Mesenchymal stem cell (in vitro differentiated cells and primary cell): ENCODE data around the gene SPRY1.
A peak's percentile ranks its signal among the peaks of the same experiment; 100 is the strongest.

Experiments
- DNase-seq: peaks from one replicate; pipeline ENCODE4 v3.0.0-alpha.2; 2013
- H2AFZ ChIP-seq: one replicate; pipeline ENCODE4 v1.6.1; 2013; ENCODE audit warnings: low read depth, mild to moderate bottlenecking, control low read depth, inconsistent platforms, low read length, moderate library complexity
- H2AK5ac ChIP-seq: 2 replicates; pipeline ENCODE4 v1.6.1; 2013; ENCODE audit warnings: low read length, moderate library complexity, mild to moderate bottlenecking, inconsistent platforms; ENCODE audit not compliant: severe bottlenecking
- H2BK120ac ChIP-seq: one replicate; pipeline ENCODE4 v1.6.1; 2013; ENCODE audit warnings: low read depth, mild to moderate bottlenecking, inconsistent platforms, low read length, moderate library complexity
- H2BK12ac ChIP-seq, 2 experiments: one replicate each; pipeline ENCODE4 v1.6.1; 2013; ENCODE audit warnings: inconsistent platforms in 2 of 2, low read length in 2 of 2, mild to moderate bottlenecking in 2 of 2, moderate library complexity in 2 of 2, control low read depth in 1 of 2
- H2BK15ac ChIP-seq: one replicate; pipeline ENCODE4 v1.6.1; 2013; ENCODE audit warnings: mild to moderate bottlenecking, low read depth, inconsistent platforms; ENCODE audit not compliant: poor library complexity, severe bottlenecking
- H2BK5ac ChIP-seq: 2 replicates; pipeline ENCODE4 v1.6.1; 2013; ENCODE audit warnings: low read depth, mild to moderate bottlenecking, low read length, control low read depth, inconsistent platforms; ENCODE audit not compliant: poor library complexity, severe bottlenecking
- H3K14ac ChIP-seq, 2 experiments: one replicate each; pipeline ENCODE4 v1.6.1; 2013; ENCODE audit warnings: inconsistent platforms in 2 of 2, low read length in 2 of 2, control low read depth in 1 of 2, mild to moderate bottlenecking in 1 of 2, moderate library complexity in 1 of 2
- H3K18ac ChIP-seq, 2 experiments: one replicate each; pipeline ENCODE4 v1.6.1; 2013; ENCODE audit warnings: inconsistent platforms in 2 of 2, low read length in 2 of 2, control low read depth in 1 of 2, low read depth in 1 of 2, mild to moderate bottlenecking in 1 of 2
- H3K23ac ChIP-seq, 2 experiments: one replicate each; pipeline ENCODE4 v1.6.1; 2013; ENCODE audit warnings: inconsistent platforms in 2 of 2, low read length in 2 of 2, mild to moderate bottlenecking in 2 of 2, moderate library complexity in 2 of 2, control low read depth in 1 of 2
- H3K27ac ChIP-seq: 2 replicates; pipeline ENCODE4 v1.5.1; 2013; ENCODE audit warnings: mild to moderate bottlenecking, moderate library complexity, low read length, control low read depth, inconsistent platforms; ENCODE audit not compliant: poor library complexity, severe bottlenecking
- H3K27me3 ChIP-seq, 2 experiments: 2 replicates each; pipeline versions ENCODE4 v1.6.1 to v1.7.0; 2013; ENCODE audit warnings: low read length in 2 of 2, mild to moderate bottlenecking in 2 of 2, moderate library complexity in 2 of 2, control low read depth in 1 of 2, inconsistent platforms in 1 of 2; ENCODE audit not compliant: control insufficient read depth in 1 of 2, insufficient read depth in 1 of 2
- H3K36me3 ChIP-seq, 2 experiments: 2 replicates each; pipeline versions ENCODE4 v1.6.1 to v1.7.0; 2013; ENCODE audit warnings: low read length in 2 of 2, control low read depth in 1 of 2, inconsistent platforms in 1 of 2, low read depth in 1 of 2, mild to moderate bottlenecking in 1 of 2; ENCODE audit not compliant: insufficient read depth in 2 of 2, control insufficient read depth in 1 of 2
- H3K4ac ChIP-seq, 2 experiments: one replicate each; pipeline ENCODE4 v1.6.1; 2013; ENCODE audit warnings: inconsistent platforms in 2 of 2, low read length in 2 of 2, mild to moderate bottlenecking in 2 of 2, moderate library complexity in 2 of 2, control low read depth in 1 of 2, low read depth in 1 of 2
- H3K4me1 ChIP-seq: 2 replicates; pipeline ENCODE4 v1.6.1; 2013; ENCODE audit warnings: low read depth, low read length, control low read depth; ENCODE audit not compliant: control insufficient read depth, insufficient read depth
- H3K4me2 ChIP-seq: 2 replicates; pipeline ENCODE4 v1.6.1; 2013; ENCODE audit warnings: low read length, mild to moderate bottlenecking, inconsistent platforms; ENCODE audit not compliant: poor library complexity, severe bottlenecking
- H3K4me3 ChIP-seq, 2 experiments: 2 replicates each; pipeline versions ENCODE4 v1.5.1 to v1.7.0; 2013; ENCODE audit warnings: low read length in 2 of 2, mild to moderate bottlenecking in 2 of 2, control low read depth in 1 of 2, low read depth in 1 of 2; ENCODE audit not compliant: insufficient read depth in 1 of 2
- H3K79me1 ChIP-seq: replicated peaks from 2 replicates; pipeline ENCODE4 v1.6.1; 2013; ENCODE audit warnings: mild to moderate bottlenecking, control low read depth, low read length, inconsistent platforms; ENCODE audit not compliant: poor library complexity, severe bottlenecking
- H3K9ac ChIP-seq: 2 replicates; pipeline ENCODE4 v1.7.0; 2013; ENCODE audit warnings: mild to moderate bottlenecking, low read length, moderate library complexity
- H3K9me3 ChIP-seq: 2 replicates; pipeline ENCODE4 v1.7.0; 2013; ENCODE audit warnings: mild to moderate bottlenecking, low read length; ENCODE audit not compliant: control insufficient read depth
- H4K8ac ChIP-seq: one replicate; pipeline ENCODE4 v1.6.1; 2013; ENCODE audit warnings: inconsistent platforms, mild to moderate bottlenecking, low read length, moderate library complexity
- H4K91ac ChIP-seq: one replicate; pipeline ENCODE4 v1.6.1; 2013; ENCODE audit warnings: mild to moderate bottlenecking, low read length, inconsistent platforms
- WGBS: methylation state at CpG from one replicate; pipeline ENCODE4 v1.1.7; 2013; ENCODE audit warnings: mixed read lengths; 5-methylcytosine and 5-hydroxymethylcytosine counted together

Gene SPRY1

DNA sequence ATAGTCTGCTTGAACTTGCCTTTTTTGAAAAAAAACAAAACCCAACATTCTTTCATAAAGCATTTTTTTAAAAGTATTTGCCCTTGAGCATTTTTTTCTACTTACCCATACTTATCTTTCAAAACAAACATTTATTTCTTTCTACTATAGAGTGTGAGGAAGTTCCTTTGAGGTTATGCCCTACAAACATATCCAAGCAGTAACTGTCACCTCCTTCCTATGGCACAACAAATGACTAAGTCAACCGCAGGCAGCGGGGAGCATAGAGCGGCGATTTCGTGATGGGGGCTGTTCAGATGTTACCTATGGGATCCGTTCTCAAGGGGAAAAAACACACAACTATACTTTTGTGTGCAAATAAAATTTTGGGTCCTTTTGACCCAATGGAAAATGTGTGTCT is 19.4 kb downstream of the SPRY1 start:
- DNase-seq = peak; percentile 81
- no peak overlapping the region for H3K18ac ChIP-seq
- no peak overlapping the region for H2BK12ac ChIP-seq
- H3K23ac ChIP-seq = no peak overlapping the region
- H2BK120ac ChIP-seq = no peak overlapping the region
- H4K8ac ChIP-seq = no peak overlapping the region
- no peaks in the 10 kb centered on the region for H3K27me3 ChIP-seq
- no peak overlapping the region for H3K14ac ChIP-seq
- no peak overlapping the region for H3K4me3 ChIP-seq
- no peak overlapping the region for H2AK5ac ChIP-seq
- no peak overlapping the region for H3K9ac ChIP-seq
- 17% methylated on average over 6 of the region's 6 CpGs for WGBS
- H3K27ac ChIP-seq = no peak overlapping the region
- H3K79me1 ChIP-seq = no peaks in the 10 kb centered on the region
- no peaks in the 10 kb centered on the region for H3K36me3 ChIP-seq
- H3K4me1 ChIP-seq = peaks cover 8% of the 10 kb centered on the region
- H3K9me3 ChIP-seq = no peaks in the 10 kb centered on the region
- H3K4me2 ChIP-seq = peak overlapping the region; percentile 23
- no peak overlapping the region for H4K91ac ChIP-seq
- no peak overlapping the region for H3K4ac ChIP-seq
- no peak overlapping the region for H2BK5ac ChIP-seq
- no peak overlapping the region for H2AFZ ChIP-seq
- no peak overlapping the region for H2BK15ac ChIP-seq

DNA sequence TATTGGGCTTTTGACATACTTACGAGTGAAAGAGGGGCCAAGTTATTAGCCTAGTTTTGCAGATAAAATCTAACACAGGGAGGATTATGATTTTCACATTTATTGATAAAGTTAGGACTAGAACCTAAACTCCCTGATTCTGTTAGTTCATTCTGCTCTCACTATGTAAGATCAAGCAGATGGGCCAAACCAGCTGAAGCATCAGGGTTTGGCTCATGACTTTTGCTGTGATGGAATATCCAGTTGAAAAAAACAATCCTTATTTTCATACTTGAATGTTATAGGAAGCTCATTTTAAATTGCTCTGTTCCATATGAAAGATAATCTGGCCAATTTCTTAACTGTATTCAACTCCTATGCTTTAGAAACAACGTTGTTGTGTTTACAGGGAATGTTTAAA is 21.2 kb downstream of the SPRY1 start:
- Histone ChIP-seq H2BK5ac (no peak overlapping the region), H3K27ac (peak overlapping the region; percentile 83), H4K8ac (no peak overlapping the region), H3K4me2 (no peak overlapping the region), H3K4me3 (peak overlapping the region in 1 of 2 experiments; percentile 36), H2BK15ac (no peak overlapping the region), H2BK120ac (no peak overlapping the region), H3K18ac (no peak overlapping the region), H3K79me1 (no peaks in the 10 kb centered on the region), H3K9me3 (no peaks in the 10 kb centered on the region), H3K27me3 (no peaks in the 10 kb centered on the region), H4K91ac (no peak overlapping the region), H3K4ac (no peak overlapping the region), H3K23ac (no peak overlapping the region), H2AK5ac (no peak overlapping the region), H2BK12ac (no peak overlapping the region), H3K4me1 (peaks cover 8% of the 10 kb centered on the region), H2AFZ (no peak overlapping the region), H3K36me3 (no peaks in the 10 kb centered on the region), H3K9ac (peak overlapping the region; percentile 79), H3K14ac (no peak overlapping the region)
- WGBS = no CpG with 5 or more reads among the region's 2 CpGs
- DNase-seq = no peak

DNA sequence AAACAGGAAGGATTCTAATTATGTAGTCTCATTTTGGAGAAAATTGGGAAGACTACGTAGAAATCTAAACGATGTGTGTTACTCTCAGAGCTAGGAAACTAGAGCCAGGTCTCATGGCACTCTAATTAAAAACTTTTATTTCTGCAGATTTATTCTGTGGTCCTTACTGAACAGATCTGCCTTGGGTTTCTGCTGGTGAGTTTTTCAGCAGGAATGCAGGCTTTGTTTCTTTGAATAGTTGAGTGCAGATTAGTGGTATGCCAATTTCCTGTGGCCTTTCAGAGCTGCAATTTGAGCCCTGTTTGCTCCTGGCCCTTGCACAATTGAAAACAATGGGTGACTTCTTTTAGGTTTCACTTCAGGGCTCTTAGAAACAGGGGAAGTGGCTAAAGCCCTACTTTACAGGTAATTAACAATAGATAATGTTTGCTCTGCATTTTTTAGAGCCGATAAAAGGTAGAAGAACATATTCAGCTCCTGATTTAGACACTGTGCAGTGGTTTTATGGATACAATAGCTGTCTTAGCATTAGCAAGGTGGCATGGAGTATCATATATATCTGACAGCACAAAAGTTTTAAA is 21.8 kb downstream of the SPRY1 start:
- peaks cover 8% of the 10 kb centered on the region for H3K4me1 ChIP-seq
- peak; percentile 77 for DNase-seq
- H2BK120ac ChIP-seq = no peak overlapping the region
- no peak overlapping the region for H3K14ac ChIP-seq
- H4K8ac ChIP-seq = no peak overlapping the region
- H2BK15ac ChIP-seq = no peak overlapping the region
- no peak overlapping the region for H3K18ac ChIP-seq
- no peak overlapping the region for H4K91ac ChIP-seq
- no peak overlapping the region for H2AK5ac ChIP-seq
- H3K23ac ChIP-seq = no peak overlapping the region
- H2AFZ ChIP-seq = no peak overlapping the region
- no peaks in the 10 kb centered on the region for H3K9me3 ChIP-seq
- H3K79me1 ChIP-seq = no peaks in the 10 kb centered on the region
- WGBS = 0% methylated on average over 3 of the region's 3 CpGs
- H3K9ac ChIP-seq = peak overlapping the region; percentile 79
- H2BK5ac ChIP-seq = no peak overlapping the region
- no peaks in the 10 kb centered on the region for H3K27me3 ChIP-seq
- no peaks in the 10 kb centered on the region for H3K36me3 ChIP-seq
- no peak overlapping the region for H3K4me2 ChIP-seq
- no peak overlapping the region for H3K4ac ChIP-seq
- no peak overlapping the region for H2BK12ac ChIP-seq
- H3K4me3 ChIP-seq = peak overlapping the region in 1 of 2 experiments; percentile 51
- H3K27ac ChIP-seq = peak overlapping the region; percentile 83

DNA sequence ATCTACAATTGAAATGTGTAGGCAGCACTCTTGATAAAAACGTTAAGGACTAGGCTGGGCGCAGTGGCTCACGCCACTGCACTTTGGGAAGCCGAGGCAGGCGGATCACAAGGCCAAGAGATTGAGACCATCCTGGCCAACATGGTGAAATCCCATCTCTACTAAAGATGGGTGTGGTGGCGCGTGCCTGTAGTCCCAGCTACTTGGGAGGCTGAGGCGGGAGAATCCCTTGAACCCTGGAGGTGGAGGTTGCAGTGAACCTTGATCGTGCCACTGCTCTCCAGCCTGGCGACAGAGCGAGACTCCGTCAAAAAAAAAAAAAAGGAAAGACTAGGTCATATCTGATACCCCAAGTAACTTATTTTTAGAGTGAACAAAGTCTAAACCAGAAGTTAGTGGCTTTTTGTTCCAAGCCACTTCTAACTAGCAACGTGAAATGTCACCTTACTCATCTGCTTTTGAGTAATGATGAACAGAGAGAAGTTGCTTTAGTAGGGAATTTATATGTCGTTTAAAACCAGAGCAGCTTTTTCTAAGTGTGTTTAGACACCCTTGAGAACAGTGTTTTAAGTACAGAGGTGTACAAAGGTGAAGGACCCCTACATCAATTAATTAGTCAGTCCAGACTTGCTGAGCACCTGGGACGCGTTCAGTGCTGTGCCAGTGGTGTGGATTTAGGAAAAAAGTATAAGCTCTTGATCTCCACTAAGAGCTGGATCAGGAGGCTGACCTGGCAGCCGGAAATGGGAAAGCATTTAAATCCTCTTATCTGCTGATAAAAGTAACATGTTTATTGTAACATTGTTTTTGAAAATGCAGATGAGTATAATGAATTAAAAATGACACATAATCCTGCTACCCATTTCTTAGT is 23.5 kb downstream of the SPRY1 start:
- Histone ChIP-seq H3K27me3 (no peaks in the 10 kb centered on the region), H3K4me3 (no peak overlapping the region), H3K79me1 (no peaks in the 10 kb centered on the region), H2AK5ac (no peak overlapping the region), H3K23ac (no peak overlapping the region), H2BK120ac (no peak overlapping the region), H2BK12ac (peak overlapping the region in 1 of 2 experiments; percentile 79), H3K27ac (no peak overlapping the region), H4K91ac (no peak overlapping the region), H2AFZ (no peak overlapping the region), H3K18ac (peak overlapping the region; percentile 11 to 15), H3K14ac (no peak overlapping the region), H3K9me3 (no peaks in the 10 kb centered on the region), H3K4ac (peak overlapping the region in 1 of 2 experiments; percentile 49), H3K4me2 (no peak overlapping the region), H4K8ac (no peak overlapping the region), H3K9ac (no peak overlapping the region), H3K4me1 (peaks cover 3% of the 10 kb centered on the region), H2BK5ac (no peak overlapping the region), H3K36me3 (no peaks in the 10 kb centered on the region), H2BK15ac (no peak overlapping the region)
- WGBS = 81% methylated on average over 17 of the region's 17 CpGs
- DNase-seq = no peak
